Psoas muscle (tissue), 8 donors: ENCODE results near the gene AMH. TPM values are rescaled to one million over a fixed set of nuclear protein-coding genes. Genes with fewer than 3 reads are reported as not detected.

Experiments
- ATAC-seq, 4 donors: fragments of 200-7000 bp; cut with Tn5 transposase; one replicate each; pipeline ENCODE4 v1.9.1; 2020; ENCODE audit warnings: moderate library complexity in 3 of 4, mild to moderate bottlenecking in 2 of 4
- DNase-seq, 2 donors: peaks; one replicate each; pipeline ENCODE4 v3.0.0-alpha.2; 2020
- H3K27ac ChIP-seq: fragments of 200-600 bp; one replicate; pipeline ENCODE4 v1.8.0; 2022
- H3K27me3 ChIP-seq, 3 donors: fragments of 200-600 bp in 1 of 3; one replicate each; pipeline versions ENCODE4 v1.6.1 to v1.8.0; 2013 to 2022; ENCODE audit warnings: low read length in 2 of 3, mild to moderate bottlenecking in 2 of 3, moderate library complexity in 1 of 3; ENCODE audit not compliant: insufficient read depth in 3 of 3
- H3K36me3 ChIP-seq, 2 donors: fragments of 200-600 bp in 1 of 2; one replicate each; pipeline versions ENCODE4 v1.6.1 to v1.8.0; 2013 to 2022; ENCODE audit warnings: low read depth in 1 of 2, mild to moderate bottlenecking in 1 of 2, moderate library complexity in 1 of 2; ENCODE audit not compliant: insufficient read depth in 1 of 2
- H3K4me1 ChIP-seq: fragments of 200-600 bp; one replicate; pipeline ENCODE4 v1.8.0; 2022
- H3K4me3 ChIP-seq: fragments of 200-600 bp; one replicate; pipeline ENCODE4 v1.8.0; 2022; ENCODE audit warnings: mild to moderate bottlenecking
- H3K9me3 ChIP-seq: fragments of 200-600 bp; one replicate; pipeline ENCODE4 v1.8.0; 2022
- CTCF ChIP-seq: fragments of 200-600 bp; IDR thresholded peaks from one replicate; pipeline ENCODE4 v1.8.0; 2022; ENCODE audit warnings: antibody characterized with exemption
- WGBS, 3 donors: extraction: QIAGEN DNeasy Blood & Tissue Kit; methylation state at CpG; one replicate each; pipeline versions ENCODE4 v1.1.6 to v1.1.7; 2013; 5-methylcytosine and 5-hydroxymethylcytosine counted together
- intact Hi-C, 2 donors: fragments of 100-400 bp; cut with DNase I; formaldehyde crosslinking; loops; one replicate each; pipeline versions ENCODE4 v1.11.0 to v1.14.2; 2022
- polyA plus RNA-seq, 3 donors: library from polyadenylated mRNA; stranded (reverse); fragments of 200-250 nt; gene quantifications; one replicate each; pipeline ENCODE4 v1.2.3, GENCODE V29; 2013
- total RNA-seq, 4 donors: library from RNA; stranded (reverse); fragmentation: NEBNext Ultra II Directional in 2 of 4; extraction: Animal tissue kit (Norgen Biotek cat#: 25700) in 2 of 4; gene quantifications; one replicate each; pipeline versions ENCODE4 v1.2.1 to v1.2.4, GENCODE V29; 2021 to 2023
- donor health status: healthy with polysubstance abuse.
- donor health status: DM: no; HTN: no; CAD: no; lungs with moderate emphysema.
- donor health status: Bipolar disorder and iron deficiency.
- donor health status: healthy.
- donor health status: DM: yes; HTN: yes; CAD: no.
- donor health status: DM: no; HTN: no; CAD: no.
- donor health status: DM: no; HTN: no; CAD: no.
- donor health status: DM: yes; HTN: yes; CAD: no.

Gene AMH
- total and polyA plus RNA-seq, 7 donors, result 0.38 to 3.6 (median 2.2) TPM

- Histone ChIP-seq H3K9me3 (no peaks in the 10 kb centered on the region), H3K27ac (no peak overlapping the region), H3K27me3 (no peaks in the 10 kb centered on the region), H3K36me3 (peaks cover 3 to 40% of the 10 kb centered on the region in 2 donors), H3K4me3 (no peak overlapping the region), H3K4me1 (peaks cover 40% of the 10 kb centered on the region)
- intact Hi-C loops, result loop anchor here in 1 of 2 donors (10.0 kb wide), 1 partner anchor 81 kb away; no protein-coding TSS in a partner anchor
- ATAC-seq (no peak), DNase-seq (no peak)
- WGBS, 3 donors, result 86 to 93% (median 86%) methylated on average over 25 of the region's 25 CpGs
- no peak for TF ChIP-seq CTCF
Observed at GRCh38 chr19:2233601-2234280, 15.4 kb upstream of the AMH start.

- TF ChIP-seq CTCF, result no peak
- DNase-seq, result no peak
- H3K4me1 ChIP-seq, result peaks cover 46% of the 10 kb centered on the region
- peak overlapping the region; percentile 97 for H3K4me3 ChIP-seq
- intact Hi-C loops, result loop anchor here (5.0 to 10.0 kb wide), 5 partner anchors 78 to 157 kb away; partner anchors contain the start of genes AP3D1 (in 1 of the 2), LSM7 (in 1 of the 2) and SPPL2B (in 1 of the 2)
- ATAC-seq, result no peak
- H3K27me3 ChIP-seq, result no peaks in the 10 kb centered on the region
- 40 to 61% (median 45%) methylated on average over 6 of the region's 6 CpGs for WGBS, 3 donors
- H3K36me3 ChIP-seq, result peaks cover 3 to 29% of the 10 kb centered on the region in 2 donors
- no peaks in the 10 kb centered on the region for H3K9me3 ChIP-seq
- H3K27ac ChIP-seq, result peak overlapping the region; percentile 91
Observed at GRCh38 chr19:2234996-2235380, 14.1 kb upstream of the AMH start.

GRCh38 chr19:2235381-2236063, 13.6 kb upstream of the AMH start:
- Histone ChIP-seq H3K27me3 (no peaks in the 10 kb centered on the region), H3K4me1 (peaks cover 49% of the 10 kb centered on the region), H3K27ac (peak overlapping the region; percentile 91), H3K4me3 (peak overlapping the region; percentile 97), H3K36me3 (peaks cover 0 to 23% of the 10 kb centered on the region in 2 donors), H3K9me3 (no peaks in the 10 kb centered on the region)
- intact Hi-C loops, result loop anchor here (2.0 to 10.0 kb wide), 6 partner anchors 37 to 157 kb away; partner anchors contain the start of genes AP3D1 (in 1 of the 2), LSM7 (in 1 of the 2) and SPPL2B (in 1 of the 2)
- WGBS, 3 donors, result 0 to 1% (median 1%) methylated on average over 32 to 48 of the region's 48 CpGs
- DNase-seq, result no peak
- no peak for TF ChIP-seq CTCF
- peak in 3 of 4 donors; percentile 0 to 1 (median 0) for ATAC-seq

GRCh38 chr19:2236064-2236313, 13.1 kb upstream of the AMH start:
- Histone ChIP-seq H3K4me1 (peaks cover 49% of the 10 kb centered on the region), H3K27ac (peak overlapping the region; percentile 91), H3K36me3 (peaks cover 0 to 23% of the 10 kb centered on the region in 2 donors), H3K4me3 (peak overlapping the region; percentile 97), H3K9me3 (no peaks in the 10 kb centered on the region), H3K27me3 (no peaks in the 10 kb centered on the region)
- intact Hi-C loops, result loop anchor here (2.0 to 10.0 kb wide), 6 partner anchors 37 to 156 kb away; partner anchors contain the start of genes AP3D1 (in 1 of the 2), LSM7 (in 1 of the 2) and SPPL2B (in 1 of the 2)
- DNase-seq (no peak), ATAC-seq (no peak)
- WGBS, 3 donors, result 0 to 1% (median 0%) methylated on average over 17 to 28 of the region's 28 CpGs
- no peak for TF ChIP-seq CTCF
